SK-MEL-5 (cell line): ENCODE measurements around the gene KIF9. TPM values are rescaled to one million over a fixed set of nuclear protein-coding genes. Genes with fewer than 3 reads are reported as not detected.
"Not testable (repeated sequence)": the region's sequence is repeated elsewhere in the genome, so short reads cannot be mapped to it uniquely, and the experiment has no call there.

Experiments used
- DNase-seq: peaks from one replicate; pipeline ENCODE4 v3.0.0-alpha.2; 2016; ENCODE audit warnings: low read depth, low spot score
- in situ Hi-C: cut with HindIII; loops from 2 replicates; pipeline ENCODE4 v1.10.0; 2016; ENCODE audit warnings: low sequenced_read_pairs, high pct_unique_total_duplicates, low pct_unique_long_range_greater_than_20kb
- polyA plus RNA-seq, 2 experiments: library from polyadenylated mRNA; depleted of rRNA; stranded (reverse); fragments of >200 nt; gene quantifications; 2 replicates each; pipeline ENCODE4 v1.2.3, GENCODE V29; 2015
- total RNA-seq: library from RNA; depleted of rRNA; stranded (reverse); fragments of >200 nt; shearing (Covaris generic); gene quantifications from 2 replicates; pipeline ENCODE4 v1.2.3, GENCODE V29; 2014; rRNA removed

Gene KIF9, protein sequence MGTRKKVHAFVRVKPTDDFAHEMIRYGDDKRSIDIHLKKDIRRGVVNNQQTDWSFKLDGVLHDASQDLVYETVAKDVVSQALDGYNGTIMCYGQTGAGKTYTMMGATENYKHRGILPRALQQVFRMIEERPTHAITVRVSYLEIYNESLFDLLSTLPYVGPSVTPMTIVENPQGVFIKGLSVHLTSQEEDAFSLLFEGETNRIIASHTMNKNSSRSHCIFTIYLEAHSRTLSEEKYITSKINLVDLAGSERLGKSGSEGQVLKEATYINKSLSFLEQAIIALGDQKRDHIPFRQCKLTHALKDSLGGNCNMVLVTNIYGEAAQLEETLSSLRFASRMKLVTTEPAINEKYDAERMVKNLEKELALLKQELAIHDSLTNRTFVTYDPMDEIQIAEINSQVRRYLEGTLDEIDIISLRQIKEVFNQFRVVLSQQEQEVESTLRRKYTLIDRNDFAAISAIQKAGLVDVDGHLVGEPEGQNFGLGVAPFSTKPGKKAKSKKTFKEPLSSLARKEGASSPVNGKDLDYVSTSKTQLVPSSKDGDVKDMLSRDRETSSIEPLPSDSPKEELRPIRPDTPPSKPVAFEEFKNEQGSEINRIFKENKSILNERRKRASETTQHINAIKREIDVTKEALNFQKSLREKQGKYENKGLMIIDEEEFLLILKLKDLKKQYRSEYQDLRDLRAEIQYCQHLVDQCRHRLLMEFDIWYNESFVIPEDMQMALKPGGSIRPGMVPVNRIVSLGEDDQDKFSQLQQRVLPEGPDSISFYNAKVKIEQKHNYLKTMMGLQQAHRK
- total RNA-seq = 8.0 and 14.3 TPM in 2 replicates
- 8.9 and 12.5 TPM in 2 replicates for polyA plus RNA-seq (2015; cell fraction: cytosol; rRNA removed)
- polyA plus RNA-seq (2015; cell fraction: nucleus; rRNA removed) = 5.0 and 8.4 TPM in 2 replicates

DNA sequence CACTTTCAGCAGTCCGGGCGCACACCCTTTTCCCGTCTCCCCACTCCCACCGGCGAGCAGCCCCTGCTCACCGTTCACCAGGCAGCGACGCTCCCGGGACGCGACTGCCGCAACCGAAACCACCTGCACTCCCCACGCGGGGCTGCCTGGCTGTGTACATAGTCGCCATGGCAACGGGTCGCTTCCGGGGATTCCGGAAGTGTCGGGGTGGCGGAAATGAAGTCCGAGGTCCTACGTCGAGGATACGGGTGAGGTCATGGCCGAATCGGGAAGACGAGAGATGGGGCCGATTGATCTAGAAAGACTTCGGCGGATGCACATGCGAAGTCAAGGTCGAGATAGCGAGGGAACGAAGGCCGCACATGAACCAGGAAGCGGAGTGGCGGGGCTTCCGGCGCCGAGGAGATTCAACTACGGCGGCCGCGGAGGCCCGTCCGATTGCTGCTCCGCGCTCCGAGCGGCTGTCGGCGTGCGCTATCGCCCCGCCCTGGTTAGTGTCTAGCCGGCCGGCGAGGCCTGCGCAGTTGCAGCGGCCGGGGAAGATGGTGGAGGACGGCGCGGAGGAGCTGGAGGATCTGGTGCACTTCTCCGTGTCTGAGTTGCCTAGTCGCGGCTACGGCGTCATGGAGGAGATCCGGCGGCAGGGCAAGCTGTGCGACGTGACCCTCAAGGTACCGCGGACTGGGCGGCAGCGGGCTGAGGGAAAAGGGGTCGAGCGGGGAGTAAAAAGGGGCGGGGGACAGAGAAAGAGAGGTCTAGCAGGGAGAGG is at the start of gene KIF9, which contains the start of gene KLHL18:
Gene KIF9 (minus strand): TSS at position 376 of the 769 bp plus-strand sequence. CDS start 5,425 bp downstream, outside the sequence.
Gene KLHL18 (plus strand): TSS at position 521 of the 769 bp plus-strand sequence. CDS start 22 bp downstream, at position 543.
- DNase-seq = peak; percentile 93
- in situ Hi-C loops = no loop called here

DNA sequence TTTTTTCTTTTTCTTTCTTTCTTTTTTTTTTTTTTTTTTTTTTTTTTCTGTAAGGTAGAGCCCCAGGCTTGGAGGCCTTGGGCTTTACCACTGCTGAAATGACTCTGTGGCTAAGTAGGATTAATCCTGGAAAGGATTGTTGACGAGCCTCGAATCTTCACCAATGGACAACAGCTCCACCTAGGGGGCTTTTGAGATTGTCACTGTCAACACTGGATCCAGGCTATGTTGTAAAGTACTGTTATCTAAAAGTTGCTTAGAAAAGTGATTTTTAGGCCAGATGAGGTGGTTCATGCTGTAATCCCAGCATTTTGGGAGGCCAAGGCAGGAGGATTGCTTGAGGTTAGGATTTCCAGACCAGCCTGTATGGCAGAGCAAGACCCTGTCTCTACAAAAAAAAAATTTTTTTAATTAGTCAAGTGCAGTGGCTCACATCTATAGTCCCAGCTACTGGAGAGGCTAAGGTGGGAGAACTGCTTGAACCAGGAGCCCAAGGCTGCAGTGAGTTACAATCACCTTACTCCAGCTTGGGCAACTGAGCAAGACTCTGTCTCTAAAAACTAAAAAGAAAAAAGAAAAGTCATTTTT is 41.8 kb upstream of the KIF9 start:
- in situ Hi-C loops = no loop called here
- peak; percentile 82 for DNase-seq

DNA sequence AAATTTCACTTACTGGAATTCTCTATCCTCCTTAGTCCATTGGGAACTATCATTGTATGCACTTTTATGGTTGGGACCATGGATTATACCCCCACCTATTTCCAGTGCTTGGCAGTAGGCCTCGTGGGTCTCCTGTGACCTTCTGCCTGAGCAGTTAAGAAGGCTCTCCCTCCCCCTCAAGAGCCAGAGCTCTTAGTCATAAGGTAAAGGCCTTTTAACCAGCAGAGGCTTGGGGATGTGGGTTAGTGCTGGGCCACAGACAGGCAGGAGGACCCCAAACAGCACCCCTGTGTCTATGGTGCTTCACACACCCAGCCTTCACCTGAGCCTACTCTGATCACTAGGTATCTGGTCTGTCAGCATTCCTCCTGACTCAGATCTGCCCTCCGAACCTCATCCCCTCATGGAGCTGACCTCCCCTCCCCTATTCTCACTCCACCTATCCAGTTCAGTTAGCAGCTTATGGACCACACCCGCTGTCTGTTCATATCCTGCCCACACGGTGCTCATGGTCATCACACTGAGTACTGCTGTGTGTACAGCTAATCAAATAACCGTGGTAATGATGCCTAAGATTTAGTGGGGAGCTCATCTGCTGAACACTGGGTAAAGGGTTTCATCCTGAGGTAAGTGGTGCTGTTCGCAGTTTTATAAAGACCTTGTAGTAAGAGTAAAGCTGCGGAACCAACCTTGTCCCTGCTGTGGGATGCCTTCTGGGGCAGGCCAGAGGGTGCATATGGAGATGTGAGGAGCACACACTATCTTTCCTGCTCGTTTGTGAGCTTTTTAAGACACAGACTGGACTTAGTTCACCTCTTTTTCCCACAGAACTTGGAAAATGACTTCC is 41.1 kb upstream of the KIF9 start:
- no peak for DNase-seq
- in situ Hi-C loops = no loop called here

DNA sequence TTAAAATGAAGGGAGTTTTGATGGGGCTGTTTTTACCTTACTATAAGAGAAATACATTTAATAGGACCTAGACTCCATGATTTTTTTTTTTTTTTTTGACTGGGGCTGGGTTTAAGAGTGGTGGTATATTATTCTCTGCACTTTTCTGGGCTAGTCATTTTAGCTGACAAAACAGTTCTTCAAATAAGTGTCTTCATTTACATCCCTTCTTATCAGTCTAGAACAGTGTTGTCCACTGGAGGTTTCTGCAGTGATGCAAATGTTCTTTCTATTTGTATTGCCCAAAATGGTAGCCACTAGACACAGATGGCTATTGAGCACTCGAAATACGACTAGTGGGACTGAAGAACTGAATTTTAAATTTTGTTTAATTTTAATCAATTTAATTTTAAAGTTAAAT is 37.4 kb upstream of the KIF9 start:
- in situ Hi-C loops = no loop called here
- DNase-seq = no peak

DNA sequence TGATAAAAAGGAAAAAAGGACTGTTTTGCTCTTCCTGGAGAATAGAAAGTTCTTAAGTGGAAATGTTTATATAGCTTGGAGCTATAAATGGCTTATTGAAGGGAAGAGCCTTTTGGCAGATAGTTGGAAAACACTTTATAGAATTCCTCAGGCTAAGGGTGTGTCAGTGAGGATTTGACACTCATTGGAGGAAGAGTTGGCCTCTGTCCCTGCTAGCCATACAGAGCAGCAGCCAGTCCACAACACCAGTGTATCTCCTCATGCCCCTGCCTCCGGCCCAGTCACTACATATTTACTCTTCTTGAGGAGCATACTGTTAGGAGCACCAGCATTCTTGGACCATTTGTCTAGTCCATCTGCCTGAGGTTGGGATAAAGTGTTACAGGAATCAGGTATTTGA is 36.3 kb upstream of the KIF9 start:
- DNase-seq = no peak
- in situ Hi-C loops = no loop called here

DNA sequence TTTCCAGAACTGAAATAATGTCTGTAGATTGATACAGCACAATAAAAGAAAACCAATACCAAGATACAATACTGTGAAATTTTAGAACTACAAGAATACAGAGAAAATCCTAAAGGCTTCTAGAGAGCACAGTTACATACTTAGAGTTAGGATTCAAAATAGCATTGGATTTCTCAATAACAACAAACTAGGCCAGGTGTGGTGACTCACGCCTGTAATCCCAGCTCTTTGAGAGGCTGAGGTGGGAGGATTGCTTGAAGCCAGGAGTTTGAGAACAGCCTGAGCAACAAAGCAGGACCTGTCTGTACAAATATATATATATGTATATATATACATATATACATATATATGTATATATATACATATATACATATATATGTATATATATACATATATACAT is 33.6 kb upstream of the KIF9 start:
- DNase-seq, in situ Hi-C loops: not testable (repeated sequence)

DNA sequence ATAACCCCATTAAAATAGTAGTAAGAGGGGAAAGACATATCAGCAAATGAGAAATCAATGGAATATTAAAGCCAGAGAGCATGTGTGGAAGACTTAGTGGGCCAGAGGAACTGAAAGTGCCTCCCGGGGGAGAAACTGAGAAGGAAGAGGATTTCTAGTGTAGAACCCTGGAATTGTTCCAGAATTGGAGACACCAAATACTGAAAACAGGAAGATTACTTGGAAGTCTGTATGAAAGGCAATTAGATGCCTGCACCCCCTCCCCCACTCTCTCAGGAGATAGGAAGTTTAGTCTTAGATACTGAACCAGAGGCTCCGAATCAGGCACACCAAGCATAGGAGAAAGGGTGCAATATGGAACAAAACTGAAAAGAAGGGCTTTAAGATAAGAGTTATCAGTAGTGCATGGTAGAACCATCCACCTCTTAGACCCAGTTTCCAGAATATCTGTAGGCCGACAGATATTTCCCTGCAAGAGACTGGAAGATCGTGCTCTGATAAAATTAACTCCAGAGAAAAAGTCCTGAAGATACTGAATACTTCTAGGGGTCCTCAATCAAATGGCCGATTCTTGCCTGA is 32.6 kb upstream of the KIF9 start:
- peak; percentile 9 for DNase-seq
- in situ Hi-C loops = no loop called here

DNA sequence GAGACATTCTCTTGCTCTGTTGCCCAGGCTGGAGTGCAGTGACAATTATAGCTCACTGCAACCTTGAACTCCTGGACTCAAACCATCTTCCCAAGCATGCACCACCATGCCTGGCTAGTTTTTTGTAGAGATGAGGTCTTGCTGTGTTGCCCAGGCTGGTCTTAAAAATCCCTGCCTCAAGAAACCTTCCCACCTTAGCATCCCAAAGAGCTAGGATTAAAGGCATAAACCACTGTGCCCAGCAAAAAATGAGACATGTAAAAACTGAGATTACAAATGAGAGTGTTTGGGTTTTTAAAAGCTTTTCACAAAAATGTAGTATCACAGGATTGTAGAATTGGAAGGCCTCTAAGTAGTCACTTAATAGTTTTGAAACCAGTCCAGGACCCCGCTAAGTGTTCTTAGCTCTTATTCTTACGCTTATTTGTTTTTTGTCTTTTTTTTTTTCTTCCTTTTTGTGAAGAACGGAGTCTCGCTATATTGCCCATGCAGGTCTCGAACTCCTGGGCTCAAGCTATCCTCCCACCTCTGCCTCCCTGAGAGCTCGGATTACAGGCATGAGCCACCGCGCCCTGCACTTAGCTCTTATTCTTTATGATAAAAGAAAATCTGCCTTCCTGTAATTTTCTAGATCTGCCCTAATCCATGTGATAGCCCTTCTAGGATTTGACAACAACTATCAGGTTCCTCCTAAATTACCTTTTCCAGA is 31.6 kb upstream of the KIF9 start:
- DNase-seq = no peak
- in situ Hi-C loops = no loop called here

DNA sequence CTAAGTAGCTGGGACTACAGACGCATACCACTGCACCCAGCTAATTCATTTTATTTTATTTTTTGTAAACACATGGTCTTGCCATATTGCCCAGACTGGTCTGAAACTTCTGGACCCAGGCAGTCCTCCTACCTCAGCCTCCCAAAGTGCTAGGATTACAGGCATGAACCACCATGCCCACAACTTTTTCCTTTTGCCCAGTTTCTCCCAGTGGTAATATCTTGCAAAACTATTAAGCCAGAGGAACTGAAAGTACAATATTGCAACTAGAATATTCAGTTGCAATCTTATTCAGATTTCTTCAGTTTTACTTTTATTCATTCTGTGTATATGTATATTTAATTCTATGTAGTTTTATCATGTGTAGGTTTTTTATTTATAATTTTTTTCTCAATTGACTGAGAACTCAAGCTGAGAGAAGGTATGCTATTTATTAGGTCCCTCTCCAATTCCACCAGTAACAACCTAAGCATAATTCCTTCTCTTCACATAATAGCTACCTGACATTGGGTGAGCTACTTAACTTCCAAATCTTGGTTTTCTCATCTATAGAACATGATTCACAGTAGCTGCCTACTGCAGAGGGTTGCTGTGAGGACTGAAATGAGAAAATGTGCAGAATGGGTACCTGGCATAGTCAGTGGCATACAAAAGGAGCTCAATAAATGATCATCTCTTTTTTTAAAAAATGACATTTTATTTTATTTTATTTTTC is 30.9 kb upstream of the KIF9 start:
- no peak for DNase-seq
- in situ Hi-C loops = no loop called here

DNA sequence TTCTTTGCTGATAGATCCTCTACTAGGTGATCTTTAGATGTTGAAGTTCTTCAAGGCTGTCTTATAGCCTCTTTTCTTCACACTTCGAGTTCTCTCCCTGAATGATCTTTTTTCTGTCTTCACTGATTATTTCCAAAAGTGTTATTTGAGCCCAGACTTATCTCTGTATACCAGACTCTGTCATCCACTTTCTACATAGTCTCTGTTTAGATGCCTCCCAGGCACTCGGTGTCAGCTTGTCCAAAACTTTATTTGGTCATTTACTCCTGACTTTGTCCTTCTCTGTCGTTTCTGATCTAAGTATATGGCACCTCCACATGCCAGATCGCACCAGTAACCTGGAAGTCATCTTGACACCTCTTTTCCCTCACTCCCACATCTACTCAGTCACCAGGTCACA is 27.8 kb upstream of the KIF9 start:
- DNase-seq = no peak
- in situ Hi-C loops = no loop called here

DNA sequence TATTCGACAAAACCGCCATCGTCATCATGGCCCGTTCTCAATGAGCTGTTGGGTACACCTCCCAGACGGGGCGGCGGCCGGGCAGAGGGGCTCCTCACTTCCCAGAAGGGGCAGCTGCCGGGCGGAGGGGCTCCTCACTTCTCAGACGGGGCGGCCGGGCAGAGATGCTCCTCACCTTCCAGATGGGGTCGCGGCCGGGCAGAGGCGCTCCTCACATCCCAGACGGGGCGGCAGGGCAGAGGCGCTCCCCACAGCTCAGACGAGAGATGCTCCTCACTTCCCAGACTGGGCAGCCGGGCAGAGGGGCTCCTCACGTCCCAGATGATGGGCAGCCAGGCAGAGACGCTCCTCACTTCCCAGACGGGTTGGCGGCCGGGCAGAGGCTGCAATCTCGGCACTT is 26.6 kb upstream of the KIF9 start:
- in situ Hi-C loops, DNase-seq: not testable (repeated sequence)

DNA sequence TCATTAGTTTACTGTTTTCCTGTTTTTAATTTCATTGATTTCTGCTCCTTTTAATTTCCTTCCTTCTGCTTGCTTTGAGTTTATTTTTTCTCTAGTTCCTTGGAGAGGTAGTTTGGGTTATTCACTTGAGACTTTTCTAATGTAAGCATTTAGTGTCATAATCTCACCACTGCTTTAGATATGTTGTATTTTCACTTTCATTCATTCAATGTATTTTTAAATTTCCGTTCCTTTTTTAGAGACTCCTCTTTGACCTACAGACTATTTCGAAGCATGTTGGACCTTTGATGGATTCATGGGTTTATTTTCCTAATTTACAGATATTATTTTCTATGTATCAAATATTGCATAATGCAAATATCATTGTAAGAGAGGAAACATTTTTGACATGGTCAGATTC is 23.4 kb upstream of the KIF9 start:
- in situ Hi-C loops = no loop called here
- DNase-seq = no peak

DNA sequence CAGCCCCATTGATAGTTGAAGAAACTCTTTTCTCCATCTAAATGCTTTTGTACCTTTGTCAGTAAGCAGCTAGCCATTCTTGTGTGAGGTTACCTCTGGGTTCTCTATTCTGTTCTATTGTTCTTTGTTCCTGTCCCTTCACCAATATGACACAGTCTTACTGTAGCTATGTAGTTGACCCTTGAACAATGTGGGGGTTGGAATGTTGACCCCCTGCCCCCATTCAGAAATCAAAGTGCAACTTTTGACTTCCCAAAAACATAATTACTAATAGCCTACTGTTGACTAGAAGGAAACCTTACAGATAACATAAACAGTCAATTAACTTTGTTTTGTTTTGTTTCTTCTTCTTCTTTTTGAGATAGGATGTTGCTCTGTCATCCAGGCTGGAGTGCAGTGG is 18.9 kb upstream of the KIF9 start:
- in situ Hi-C loops = no loop called here
- no peak for DNase-seq

DNA sequence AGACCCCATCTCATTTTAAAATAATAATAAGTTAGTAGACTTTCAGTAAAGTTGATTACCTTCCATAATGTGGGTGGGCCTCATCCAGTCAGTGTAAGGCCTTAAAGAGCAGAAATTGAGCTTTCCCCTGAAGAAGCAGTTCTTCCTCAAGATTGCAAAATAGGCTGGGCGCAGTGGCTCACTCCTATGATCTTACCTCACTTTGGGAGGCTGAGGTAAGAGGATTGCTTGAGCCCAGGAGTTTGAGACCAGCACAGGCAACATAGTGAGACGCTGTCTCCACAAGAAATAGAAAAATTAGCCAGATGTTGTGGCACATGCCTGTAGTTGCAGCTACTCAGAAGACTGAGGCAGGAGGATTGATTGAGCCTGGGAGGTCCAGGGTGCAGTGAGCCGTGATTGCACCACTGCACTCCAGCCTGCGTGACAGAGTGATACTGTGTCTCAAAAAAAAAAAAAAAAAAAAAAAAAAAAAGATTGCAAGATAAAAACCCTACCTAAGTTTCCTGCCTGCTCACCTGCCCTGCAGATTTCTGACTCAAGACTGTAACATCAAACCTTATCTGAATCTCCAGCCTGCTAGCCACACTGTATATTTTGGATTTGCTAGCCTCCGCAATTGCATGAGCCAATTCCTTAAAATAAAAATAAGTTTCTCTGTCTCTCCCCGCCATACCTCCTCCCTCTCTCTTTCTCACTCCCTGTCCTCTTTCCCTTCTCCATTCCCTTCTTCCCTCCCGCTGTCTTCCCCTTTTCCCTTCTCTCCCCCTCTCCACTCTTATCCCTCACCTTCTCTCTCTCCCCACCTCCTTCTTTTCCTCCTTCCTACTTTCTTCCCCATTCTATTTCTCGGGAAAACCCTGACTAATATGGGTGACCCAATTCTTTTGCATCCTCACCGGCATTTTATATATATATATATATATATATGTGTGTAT is 17.1 kb upstream of the KIF9 start:
- DNase-seq = no peak
- in situ Hi-C loops = no loop called here
